Mononuclear cell (primary cell): ENCODE measurements around the gene ATP9B. TPM values are rescaled to one million over a fixed set of nuclear protein-coding genes. Genes with fewer than 3 reads are reported as not detected.

Source experiments
- H3K27me3 ChIP-seq: 2 replicates; pipeline ENCODE4 v1.6.0; 2011; ENCODE audit warnings: low read length, control low read depth; ENCODE audit not compliant: insufficient read depth
- H3K4me1 ChIP-seq: 2 replicates; pipeline ENCODE4 v1.5.1; 2011; ENCODE audit warnings: mild to moderate bottlenecking, low read length, control low read depth; ENCODE audit not compliant: insufficient read depth
- H3K4me3 ChIP-seq: 2 replicates; pipeline ENCODE4 v1.5.1; 2011; ENCODE audit warnings: mild to moderate bottlenecking, low read length, moderate library complexity
- H3K9me3 ChIP-seq: 2 replicates; pipeline ENCODE4 v1.5.1; 2011; ENCODE audit warnings: low read depth, mild to moderate bottlenecking, control low read depth, low read length
- total RNA-seq: library from RNA; depleted of rRNA; stranded (reverse); fragments of >200 nt; gene quantifications from one replicate; pipeline ENCODE4 v1.2.3, GENCODE V29; 2012

ATP9B gene
- total RNA-seq, 1 donor, result 84.2 TPM

DNA sequence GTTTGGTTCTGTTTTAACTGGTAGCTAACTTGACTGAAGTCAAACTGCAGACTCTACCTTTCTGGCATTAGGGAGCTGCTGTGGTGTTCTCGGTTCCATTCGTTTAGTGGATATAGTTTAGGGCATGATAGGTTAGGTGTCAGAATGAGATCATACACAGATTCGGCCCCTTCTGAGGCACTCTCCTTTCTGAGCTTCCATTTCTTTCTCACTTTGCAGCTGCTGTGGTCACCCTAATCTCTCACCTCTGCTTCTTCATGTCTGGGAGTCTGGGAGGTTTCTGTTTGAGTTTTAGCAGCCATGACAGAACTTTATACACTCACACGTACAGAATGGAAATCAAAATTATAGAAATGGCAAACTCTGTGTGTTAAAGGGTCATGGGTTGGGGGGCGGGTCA is 122.8 kb downstream of the ATP9B start:
- H3K9me3 ChIP-seq, result no peaks in the 10 kb centered on the region

DNA sequence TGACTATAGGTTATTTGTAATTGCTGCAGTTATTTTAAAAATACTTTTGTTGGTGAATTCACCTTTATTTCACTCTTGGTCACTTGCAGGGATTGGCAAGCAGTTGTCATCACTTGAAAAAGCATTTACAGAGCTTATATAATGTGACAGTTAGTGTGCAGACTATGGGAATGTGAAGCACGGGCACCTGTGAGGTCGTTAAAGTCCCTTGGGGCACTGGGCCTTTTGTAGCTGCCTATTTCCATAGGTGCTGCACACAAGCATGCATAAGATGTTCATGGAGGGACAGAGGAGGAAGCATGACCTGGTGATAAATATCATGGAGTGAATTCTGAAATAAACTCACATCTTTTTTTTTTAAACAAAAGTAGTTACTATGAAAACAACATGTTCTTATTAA is 124.6 kb downstream of the ATP9B start:
- no peaks in the 10 kb centered on the region for H3K9me3 ChIP-seq
- no peaks in the 10 kb centered on the region for H3K27me3 ChIP-seq
- H3K4me1 ChIP-seq, result no peaks in the 10 kb centered on the region
- H3K4me3 ChIP-seq, result no peak overlapping the region

More for the DNA sequence above, 122.8 kb downstream of the ATP9B start:
- Histone ChIP-seq H3K4me1 (no peaks in the 10 kb centered on the region), H3K27me3 (no peaks in the 10 kb centered on the region), H3K4me3 (no peak overlapping the region)

DNA sequence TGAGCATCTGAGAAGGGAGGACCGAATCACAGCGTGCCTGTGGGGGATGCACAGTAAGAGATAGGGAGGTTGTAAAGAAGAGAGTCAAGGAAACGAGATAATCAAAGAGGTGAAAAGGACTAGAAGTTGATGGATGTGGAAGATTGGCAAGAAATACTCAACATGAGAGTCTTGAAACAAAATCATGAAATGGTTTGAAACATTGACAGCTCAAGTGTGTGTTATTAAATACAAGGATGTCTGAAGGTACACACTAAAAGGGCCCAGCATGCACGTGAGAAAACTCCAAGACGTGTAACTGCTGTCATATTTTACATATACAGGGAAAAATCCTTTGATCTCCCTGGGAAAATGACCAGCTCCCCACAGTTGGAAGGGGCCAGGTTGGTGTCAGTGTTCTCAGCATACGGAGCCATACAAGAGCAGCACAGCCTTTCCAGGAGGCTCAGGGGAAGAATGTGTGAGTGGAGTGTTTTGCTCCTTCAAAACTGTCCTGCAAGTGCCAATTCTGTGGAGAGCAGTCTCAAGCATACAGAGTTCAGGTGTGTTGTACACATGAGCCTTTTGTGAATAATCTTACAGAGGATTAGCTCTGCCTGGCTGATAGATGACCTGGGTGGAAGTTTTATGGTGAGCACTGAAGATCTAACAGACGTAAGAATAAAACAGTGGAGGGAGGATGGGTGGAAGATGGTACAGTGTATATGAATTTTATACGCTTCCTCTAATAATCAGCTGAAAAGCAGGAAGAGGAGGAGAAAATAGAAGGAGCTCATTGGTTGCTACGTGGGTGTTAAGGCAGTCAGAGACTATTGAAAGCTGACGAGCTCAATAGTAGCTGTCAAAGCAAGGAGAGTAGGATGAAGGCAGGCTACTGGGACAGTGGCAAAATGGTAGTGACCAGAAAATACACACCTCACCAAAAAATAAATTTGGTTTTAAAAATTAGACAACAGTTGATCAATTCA is 126.8 kb downstream of the ATP9B start:
- Histone ChIP-seq H3K9me3 (no peaks in the 10 kb centered on the region), H3K4me3 (no peak overlapping the region)

DNA sequence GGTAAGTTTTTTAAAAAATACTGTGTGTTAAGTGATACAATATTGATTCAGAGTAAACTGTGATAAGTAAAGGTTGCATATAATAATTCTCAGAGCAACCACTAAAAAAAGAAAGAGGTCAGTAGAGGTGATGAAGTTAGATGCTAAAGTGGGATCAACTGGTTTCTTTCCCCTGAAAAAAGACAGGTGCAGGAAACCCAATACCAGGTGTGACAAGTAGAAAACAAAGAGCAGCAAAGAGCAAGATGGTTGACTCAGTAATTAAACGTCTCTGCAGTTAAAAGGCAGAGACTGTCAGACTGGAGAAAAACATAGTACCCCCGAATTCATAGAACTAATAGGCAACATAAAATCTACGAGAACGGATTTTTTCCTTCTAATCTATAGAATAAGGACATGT is 128.3 kb downstream of the ATP9B start:
- no peak overlapping the region for H3K4me3 ChIP-seq
- no peaks in the 10 kb centered on the region for H3K4me1 ChIP-seq
- H3K27me3 ChIP-seq, result no peaks in the 10 kb centered on the region
- H3K9me3 ChIP-seq, result no peaks in the 10 kb centered on the region

More for the DNA sequence above, 126.8 kb downstream of the ATP9B start:
- Histone ChIP-seq H3K4me1 (no peaks in the 10 kb centered on the region), H3K27me3 (no peaks in the 10 kb centered on the region)

DNA sequence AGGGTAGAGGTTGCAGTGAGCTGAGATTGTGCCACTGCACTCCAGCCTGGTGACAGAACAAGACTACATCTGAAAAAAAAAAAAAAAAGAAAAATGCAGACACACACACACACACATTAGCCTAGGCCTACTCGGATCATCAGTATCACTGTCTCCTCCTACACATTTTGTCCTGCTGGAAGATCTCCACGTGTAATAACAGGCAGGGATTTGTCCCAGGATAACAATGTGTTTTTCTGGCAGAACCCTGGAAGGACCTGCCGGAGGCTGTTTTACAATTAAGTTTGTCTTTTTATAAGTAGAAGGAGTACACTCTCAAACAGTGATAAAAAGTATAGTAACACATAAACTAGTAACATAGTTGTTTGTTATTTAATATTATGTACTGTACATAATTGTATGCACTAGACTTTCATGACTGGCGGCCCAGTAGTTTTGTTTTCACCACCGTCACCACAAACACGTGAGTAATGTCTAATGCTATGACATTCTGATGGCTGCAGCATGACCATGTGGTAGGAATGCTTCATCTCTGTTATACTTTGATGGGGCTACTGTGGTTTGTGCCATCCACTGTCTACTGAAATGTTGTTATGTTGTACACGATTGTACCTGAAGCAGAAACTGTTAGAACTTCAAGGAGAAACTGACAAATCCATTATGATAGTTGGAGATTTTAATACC is 130.6 kb downstream of the ATP9B start:
- Histone ChIP-seq H3K9me3 (no peaks in the 10 kb centered on the region), H3K4me3 (no peak overlapping the region), H3K27me3 (no peaks in the 10 kb centered on the region), H3K4me1 (no peaks in the 10 kb centered on the region)

DNA sequence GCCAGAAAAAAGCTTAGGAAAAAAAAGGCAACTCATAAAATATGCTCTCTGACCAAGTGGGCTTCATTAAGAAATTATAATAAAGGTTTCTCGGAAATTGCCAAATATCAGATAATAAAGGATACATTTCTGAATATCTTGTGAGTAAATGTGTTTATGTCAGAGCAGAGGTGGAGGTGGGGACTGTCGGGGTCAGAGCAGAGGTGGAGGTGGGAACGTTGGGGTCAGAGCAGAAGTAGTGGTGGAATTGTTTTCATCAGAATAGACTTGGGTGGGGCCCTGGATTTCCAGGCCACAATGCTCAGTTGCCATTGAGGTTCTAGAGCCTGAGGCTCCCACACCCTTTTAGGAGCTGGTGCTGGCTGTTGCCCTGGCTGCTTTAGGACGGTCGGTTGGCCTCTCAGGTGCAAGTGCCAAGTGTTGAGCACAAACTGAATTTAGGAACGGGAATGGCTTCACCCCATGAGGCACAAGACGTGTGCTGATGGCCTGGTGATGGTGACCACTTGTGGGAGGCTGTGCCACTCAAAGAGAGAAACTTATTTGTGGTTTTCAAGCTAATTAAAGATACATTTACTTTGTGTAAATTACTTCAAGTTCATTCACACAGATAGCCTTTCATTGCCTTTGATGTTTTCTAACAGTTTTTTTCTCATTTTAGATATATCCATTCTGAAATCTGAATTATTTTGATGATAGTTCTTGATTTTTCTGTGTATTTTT is 131.5 kb downstream of the ATP9B start:
- Histone ChIP-seq H3K4me1 (no peaks in the 10 kb centered on the region), H3K9me3 (no peaks in the 10 kb centered on the region), H3K27me3 (no peaks in the 10 kb centered on the region), H3K4me3 (no peak overlapping the region)

DNA sequence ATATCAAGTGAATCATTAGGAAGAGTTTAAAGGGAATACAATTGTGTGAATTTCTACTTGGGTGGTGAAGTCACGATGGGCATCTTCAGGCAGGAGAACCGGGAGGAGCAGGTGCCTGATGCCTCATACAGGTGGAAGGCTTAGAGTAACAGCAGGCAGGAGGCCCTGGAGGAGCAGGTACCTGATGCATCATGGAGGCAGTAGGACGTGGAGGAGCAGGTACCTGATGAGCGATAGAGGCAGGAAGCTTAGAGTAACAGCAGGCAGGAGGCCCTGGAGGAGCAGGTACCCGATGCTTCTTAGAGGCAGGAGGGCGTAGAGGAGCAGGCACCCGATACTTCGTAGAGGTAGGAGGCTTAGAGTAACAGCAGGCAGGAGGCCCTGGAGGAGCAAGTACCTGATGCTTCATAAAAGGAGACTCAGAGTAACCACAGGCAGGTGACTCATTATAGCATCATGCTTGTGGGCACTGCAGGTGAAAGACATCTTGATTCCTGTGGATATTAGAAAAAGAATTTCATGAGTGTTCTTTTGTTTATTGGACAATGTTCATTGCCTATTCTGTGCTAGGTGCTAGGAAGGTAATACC is 133.9 kb downstream of the ATP9B start:
- Histone ChIP-seq H3K4me3 (no peak overlapping the region), H3K4me1 (no peaks in the 10 kb centered on the region), H3K27me3 (no peaks in the 10 kb centered on the region), H3K9me3 (no peaks in the 10 kb centered on the region)

DNA sequence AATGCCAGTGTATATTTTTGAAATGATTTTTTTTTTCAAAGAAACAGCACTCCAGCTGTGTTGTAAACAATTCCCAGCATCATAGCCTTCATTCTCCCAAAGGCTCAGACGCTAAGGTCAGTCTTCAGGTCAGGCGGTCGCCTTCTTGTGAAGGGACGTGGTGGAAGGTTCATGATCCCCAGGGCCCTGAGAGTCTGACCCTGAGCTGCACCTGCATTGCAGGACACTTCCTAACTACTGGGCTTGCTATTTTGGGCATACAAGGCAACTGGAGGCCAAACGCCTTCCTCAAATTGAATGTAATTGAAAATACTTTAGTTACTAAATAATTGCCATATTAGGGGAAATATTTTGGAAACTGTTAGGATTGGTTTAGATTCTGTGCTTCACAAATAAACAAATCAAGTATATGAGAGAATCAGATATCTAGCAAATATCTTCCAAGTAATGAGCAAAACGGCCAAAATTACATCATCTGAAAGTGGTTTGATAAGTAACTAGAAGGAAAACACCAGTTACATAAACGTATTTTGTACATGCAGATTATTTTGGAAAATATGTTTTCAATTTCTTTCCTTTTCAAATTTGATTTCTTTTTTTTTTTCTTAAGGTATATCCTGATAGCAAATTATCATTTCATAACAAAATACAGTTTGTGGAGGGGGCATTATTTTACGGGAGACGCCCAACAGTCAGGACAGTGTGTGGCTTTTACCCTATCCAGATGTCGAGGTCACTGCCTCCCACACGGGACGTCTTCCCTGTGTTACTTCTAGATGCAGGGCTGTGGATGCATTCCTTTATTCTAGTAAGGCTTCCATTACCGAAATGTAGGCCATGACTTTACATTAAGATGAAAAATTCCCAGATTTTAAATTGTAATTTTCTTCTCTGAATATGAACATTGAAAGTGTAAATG is 136.0 kb downstream of the ATP9B start:
- H3K9me3 ChIP-seq, result no peaks in the 10 kb centered on the region
- H3K4me1 ChIP-seq, result no peaks in the 10 kb centered on the region
- H3K4me3 ChIP-seq, result no peak overlapping the region
- no peaks in the 10 kb centered on the region for H3K27me3 ChIP-seq

DNA sequence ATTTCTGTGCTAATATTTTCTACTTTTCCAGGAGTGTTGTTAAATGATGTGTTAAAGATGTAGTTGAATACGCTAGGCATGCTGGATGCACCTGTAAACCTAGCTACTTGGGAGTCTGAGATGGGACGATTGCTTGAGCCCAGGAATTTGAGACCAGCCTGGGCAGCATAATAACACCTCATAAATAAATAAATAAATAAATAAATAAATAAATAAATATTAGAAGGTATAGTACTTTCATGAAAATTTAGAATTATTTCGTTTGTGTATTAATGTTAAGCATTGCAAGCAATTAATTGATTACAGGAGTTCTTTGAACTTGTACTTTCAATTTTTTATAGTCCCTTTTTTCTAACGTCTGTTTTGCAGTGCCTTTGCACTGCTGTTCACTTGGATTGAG is 137.2 kb downstream of the ATP9B start:
- Histone ChIP-seq H3K4me1 (no peaks in the 10 kb centered on the region), H3K4me3 (no peak overlapping the region), H3K9me3 (no peaks in the 10 kb centered on the region), H3K27me3 (no peaks in the 10 kb centered on the region)

DNA sequence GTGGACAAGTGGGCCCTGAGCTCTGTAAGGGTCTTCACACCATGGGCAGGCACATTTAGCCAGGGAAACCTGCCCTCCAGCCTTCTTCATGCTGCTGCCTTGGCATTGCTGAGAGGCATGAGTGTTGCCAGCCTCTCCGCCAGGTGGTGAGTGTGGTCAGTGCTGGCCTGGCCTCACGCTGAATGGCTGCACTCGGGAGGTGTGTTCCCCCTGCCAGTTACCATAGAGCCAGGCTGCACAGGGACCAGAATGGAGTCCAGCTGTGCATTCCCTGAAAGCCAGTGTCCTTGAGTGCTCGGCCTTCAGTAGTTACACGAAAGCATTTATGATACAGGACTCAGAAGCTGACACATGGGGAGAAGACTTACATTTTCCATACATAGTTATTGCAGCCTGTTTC is 139.7 kb downstream of the ATP9B start:
- Histone ChIP-seq H3K27me3 (no peaks in the 10 kb centered on the region), H3K9me3 (no peaks in the 10 kb centered on the region), H3K4me3 (no peak overlapping the region), H3K4me1 (no peaks in the 10 kb centered on the region)

DNA sequence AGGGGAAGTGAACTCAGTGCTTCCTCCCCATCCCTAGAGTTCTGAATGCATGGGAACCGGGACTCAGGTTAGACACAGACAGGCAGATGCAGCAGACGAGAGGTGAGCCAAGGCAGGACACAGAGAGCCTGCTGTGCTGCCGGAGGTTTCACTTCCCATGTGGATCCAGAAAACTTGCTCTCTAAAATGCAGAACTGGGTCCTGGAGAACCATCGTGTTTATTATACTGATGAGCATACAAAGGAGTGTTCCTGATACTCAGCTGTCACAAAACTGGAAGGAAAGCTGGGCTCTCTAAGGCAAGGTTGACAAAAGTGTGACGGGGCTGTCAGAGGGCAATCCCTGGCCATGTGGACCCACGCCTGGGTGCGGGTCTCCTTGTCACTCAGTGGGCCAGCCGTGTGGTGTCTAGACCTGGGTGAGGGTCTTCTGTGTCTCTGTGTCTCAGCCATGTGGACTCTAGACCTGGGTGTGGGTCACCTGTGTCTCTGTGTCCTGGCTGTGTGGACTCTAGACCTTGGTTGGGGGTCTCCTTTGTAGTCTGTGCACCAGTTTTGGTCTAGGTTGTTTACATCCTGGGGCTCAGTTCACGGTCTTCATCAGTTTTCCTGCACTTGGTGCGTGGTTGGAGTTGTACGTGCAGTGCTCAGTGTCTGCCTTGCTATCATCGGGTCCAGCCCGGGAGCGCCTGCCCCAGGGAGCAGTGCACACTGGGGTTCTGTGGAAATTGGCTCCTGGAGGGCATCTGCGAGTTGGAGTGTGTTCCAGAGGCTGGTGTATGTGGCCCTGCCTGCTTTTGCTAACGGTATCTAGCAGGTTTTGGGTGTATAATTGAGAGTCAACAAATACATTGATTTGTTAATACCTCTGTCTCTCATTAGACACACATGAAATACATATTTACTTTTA is 141.1 kb downstream of the ATP9B start:
- Histone ChIP-seq H3K4me3 (no peak overlapping the region), H3K4me1 (no peaks in the 10 kb centered on the region), H3K27me3 (no peaks in the 10 kb centered on the region), H3K9me3 (no peaks in the 10 kb centered on the region)

DNA sequence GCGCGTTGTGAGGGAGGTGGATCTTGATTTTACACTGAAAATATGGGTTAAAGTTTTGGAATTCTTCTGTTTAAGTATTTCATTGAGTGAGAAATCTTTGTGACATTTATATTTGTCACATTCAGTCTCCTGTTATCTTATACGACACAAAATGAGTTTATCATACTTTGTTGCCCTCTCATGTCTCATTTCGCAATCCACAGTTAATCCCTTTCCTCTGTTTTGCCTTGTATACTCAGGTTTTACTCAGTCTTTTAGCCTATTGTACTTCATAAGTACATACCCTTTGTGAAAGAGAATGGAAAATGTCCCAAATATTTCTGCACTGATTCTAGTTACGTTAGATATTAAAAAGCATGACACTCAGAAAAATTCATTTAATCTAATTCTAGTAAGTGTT is 142.7 kb downstream of the ATP9B start:
- H3K4me1 ChIP-seq, result no peaks in the 10 kb centered on the region
- H3K27me3 ChIP-seq, result no peaks in the 10 kb centered on the region
- H3K4me3 ChIP-seq, result no peak overlapping the region
- H3K9me3 ChIP-seq, result no peaks in the 10 kb centered on the region

DNA sequence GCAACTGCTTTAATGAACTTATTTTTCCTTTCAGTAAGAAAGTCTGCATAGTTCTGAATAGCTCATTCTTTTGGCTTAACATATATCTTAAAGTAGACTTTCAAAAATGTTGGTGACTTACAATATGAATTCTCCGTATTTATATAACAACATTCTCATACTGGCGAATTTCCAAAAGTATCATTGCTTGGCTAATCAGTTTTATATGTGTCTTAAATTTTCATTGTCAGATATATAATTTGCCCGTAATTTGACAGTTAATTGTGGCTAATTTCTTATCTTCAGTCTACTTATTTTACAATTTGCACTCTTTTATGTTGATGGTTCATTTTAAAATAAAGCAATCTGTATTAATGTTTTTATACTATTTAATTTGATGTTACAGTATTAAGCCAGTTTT is 144.9 kb downstream of the ATP9B start:
- H3K4me3 ChIP-seq, result no peak overlapping the region
- peaks cover 5% of the 10 kb centered on the region for H3K4me1 ChIP-seq
- H3K9me3 ChIP-seq, result no peaks in the 10 kb centered on the region
- H3K27me3 ChIP-seq, result no peaks in the 10 kb centered on the region
